HL-60 (cell line): ENCODE measurements around the gene EIF5.

Experiments used
- DNase-seq, 2 experiments: peaks; one replicate each; pipeline ENCODE4 v3.0.0-alpha.2; 2010 to 2020; ENCODE audit warnings: low read depth in 1 of 2, low spot score in 1 of 2
- H3K27ac ChIP-seq: fragments of 250-450 bp; sonication (Bioruptor Pico); replicated peaks from 2 replicates; pipeline ENCODE4 v1.5.1; 2020; ENCODE audit warnings: mild to moderate bottlenecking, moderate library complexity
- H3K27me3 ChIP-seq: fragments of 250-450 bp; sonication (Bioruptor Pico); 2 replicates; pipeline ENCODE4 v1.5.1; 2021; ENCODE audit warnings: mild to moderate bottlenecking, moderate library complexity; ENCODE audit not compliant: insufficient read depth, poor library complexity, severe bottlenecking
- H3K4me3 ChIP-seq: replicated peaks from 2 replicates; pipeline ENCODE4 v1.5.1; 2011; ENCODE audit warnings: mild to moderate bottlenecking, control low read depth, low read length; ENCODE audit not compliant: insufficient read depth
- CTCF ChIP-seq: IDR thresholded peaks from one replicate; pipeline ENCODE4 v1.5.1; 2011; ENCODE audit warnings: low read length, control low read depth, inconsistent platforms; ENCODE audit not compliant: insufficient read depth
- GABPA ChIP-seq: IDR thresholded peaks from 2 replicates; pipeline ENCODE4 v1.6.1; 2012; ENCODE audit warnings: low read depth
- POLR2AphosphoS5 ChIP-seq: IDR thresholded peaks from 2 replicates; pipeline ENCODE4 v1.6.1; 2012; ENCODE audit warnings: low read depth
- REST ChIP-seq: IDR thresholded peaks from 2 replicates; pipeline ENCODE4 v1.6.1; 2012; ENCODE audit warnings: low read depth; ENCODE audit not compliant: insufficient replicate concordance
- SPI1 ChIP-seq: IDR thresholded peaks from 2 replicates; pipeline ENCODE4 v1.6.1; 2012; ENCODE audit warnings: low read depth, mild to moderate bottlenecking, borderline replicate concordance

The EIF5 gene

GRCh38 chr14:103329401-103330347, 4.4 kb upstream of the EIF5 start:
- Histone ChIP-seq H3K4me3 (no peak overlapping the region), H3K27me3 (no peaks in the 10 kb centered on the region), H3K27ac (peak overlapping the region; percentile 28; the same call in 1 of the 2 replicates)
- TF ChIP-seq SPI1 (peak; percentile 98), CTCF (no peak)
- DNase-seq: peak; percentile 88 to 98

GRCh38 chr14:103330536-103330935, 3.5 kb upstream of the EIF5 start:
- Histone ChIP-seq H3K27me3 (no peaks in the 10 kb centered on the region), H3K4me3 (no peak overlapping the region), H3K27ac (peak overlapping the region; percentile 28; the same call in 1 of the 2 replicates)
- peak; percentile 74 for TF ChIP-seq SPI1
- TF ChIP-seq POLR2AphosphoS5: no peak
- TF ChIP-seq CTCF: no peak
- no peak for TF ChIP-seq REST
- TF ChIP-seq GABPA: no peak
- DNase-seq: peak in 1 of 2 experiments; percentile 42

- no peaks in the 10 kb centered on the region for H3K27me3 ChIP-seq
- no peak for TF ChIP-seq REST
- TF ChIP-seq POLR2AphosphoS5: no peak
- peak; percentile 6; the same call in 1 of the 2 replicates for TF ChIP-seq SPI1
- no peak for TF ChIP-seq CTCF
- no peak for TF ChIP-seq GABPA
- DNase-seq: peak in 1 of 2 experiments; percentile 61
- H3K27ac ChIP-seq: peak overlapping the region; percentile 99
- no peak overlapping the region for H3K4me3 ChIP-seq
Observed at GRCh38 chr14:103332143-103332919, 1.7 kb upstream of the EIF5 start.
